Measurements from ENCODE around the gene TMCC3. TPM values are rescaled to one million over a fixed set of nuclear protein-coding genes. Genes with fewer than 3 reads are reported as not detected.

TMCC3 gene
- total RNA-seq, 1 donor from 2014 or later, result 0.65 TPM

DNA sequence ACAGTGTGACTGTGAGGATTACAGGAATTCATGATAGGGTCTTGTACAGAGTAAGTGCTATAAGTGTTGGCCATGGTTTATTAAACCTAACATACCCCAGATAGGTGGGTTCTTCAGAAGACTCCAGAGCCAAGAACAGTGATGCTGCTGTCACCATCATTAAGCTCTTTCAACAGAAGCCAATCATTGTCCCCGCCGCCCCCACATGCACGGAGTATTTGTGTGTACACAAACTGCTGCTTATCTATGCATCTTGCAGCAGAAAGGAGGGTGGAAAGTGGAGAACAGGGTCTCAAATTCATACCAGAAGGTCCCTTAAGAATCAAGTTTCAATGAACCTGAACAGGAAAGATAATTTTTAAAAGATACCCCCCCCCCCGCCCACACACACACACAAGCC is 51.2 kb downstream of the TMCC3 start:
- H3K27ac Mint-ChIP-seq (ENCODE audit: unreplicated experiment), result no peak overlapping the region
- H3K27me3 Mint-ChIP-seq (ENCODE audit: low read depth), result peaks cover 5% of the 10 kb centered on the region
- no peaks in the 10 kb centered on the region for H3K36me3 Mint-ChIP-seq (ENCODE audit: low read depth)
- H3K9me3 Mint-ChIP-seq (ENCODE audit: low read depth), result no peaks in the 10 kb centered on the region
- no peak for TF ChIP-seq CTCF (IDR thresholded peaks at IDR 0.05)
- no peak overlapping the region for H3K4me3 Mint-ChIP-seq (ENCODE audit: unreplicated experiment)
- H3K4me1 Mint-ChIP-seq (ENCODE audit: low read depth), result no peaks in the 10 kb centered on the region
- DNase-seq (ENCODE audit: low spot score), result no peak

DNA sequence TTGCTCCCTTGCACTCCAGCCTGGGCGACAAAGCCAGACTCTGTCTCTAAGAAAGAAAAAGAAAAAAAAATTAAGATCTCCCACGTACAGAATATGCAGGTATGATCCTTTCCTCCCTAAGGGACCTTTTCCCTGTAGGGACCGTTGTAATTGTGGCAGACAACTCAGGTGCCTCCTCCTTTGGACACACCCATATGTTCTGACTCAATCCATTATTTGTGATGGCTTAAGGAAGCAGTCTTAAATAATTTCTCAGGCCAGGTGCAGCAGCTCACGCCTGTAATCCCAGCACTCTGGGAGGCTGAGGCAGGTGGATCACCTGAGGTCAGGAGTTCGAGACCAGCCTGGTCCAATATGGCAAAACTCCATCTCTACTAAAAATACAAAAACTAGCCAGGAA is 53.1 kb downstream of the TMCC3 start:
- no peaks in the 10 kb centered on the region for H3K36me3 Mint-ChIP-seq (ENCODE audit: low read depth)
- no peak overlapping the region for H3K27ac Mint-ChIP-seq (ENCODE audit: unreplicated experiment)
- H3K4me1 Mint-ChIP-seq (ENCODE audit: low read depth), result no peaks in the 10 kb centered on the region
- no peak overlapping the region for H3K4me3 Mint-ChIP-seq (ENCODE audit: unreplicated experiment)
- no peak for TF ChIP-seq CTCF (IDR thresholded peaks at IDR 0.05)
- peaks cover 5% of the 10 kb centered on the region for H3K27me3 Mint-ChIP-seq (ENCODE audit: low read depth)
- DNase-seq (ENCODE audit: low spot score), result no peak
- no peaks in the 10 kb centered on the region for H3K9me3 Mint-ChIP-seq (ENCODE audit: low read depth)

- no peak overlapping the region for H3K4me3 Mint-ChIP-seq (ENCODE audit: unreplicated experiment)
- no peaks in the 10 kb centered on the region for H3K4me1 Mint-ChIP-seq (ENCODE audit: low read depth)
- no peaks in the 10 kb centered on the region for H3K9me3 Mint-ChIP-seq (ENCODE audit: low read depth)
- peaks cover 5% of the 10 kb centered on the region for H3K27me3 Mint-ChIP-seq (ENCODE audit: low read depth)
- H3K27ac Mint-ChIP-seq (ENCODE audit: unreplicated experiment), result no peak overlapping the region
- DNase-seq (ENCODE audit: low spot score), result no peak
- no peak for TF ChIP-seq CTCF (IDR thresholded peaks at IDR 0.05)
- H3K36me3 Mint-ChIP-seq (ENCODE audit: low read depth), result no peaks in the 10 kb centered on the region
Observed at GRCh38 chr12:94596596-94596995, 53.8 kb downstream of the TMCC3 start.

- TF ChIP-seq CTCF (IDR thresholded peaks at IDR 0.05), result no peak
- no peaks in the 10 kb centered on the region for H3K36me3 Mint-ChIP-seq (ENCODE audit: low read depth)
- H3K4me1 Mint-ChIP-seq (ENCODE audit: low read depth), result no peaks in the 10 kb centered on the region
- no peak overlapping the region for H3K27ac Mint-ChIP-seq (ENCODE audit: unreplicated experiment)
- no peaks in the 10 kb centered on the region for H3K9me3 Mint-ChIP-seq (ENCODE audit: low read depth)
- no peak for DNase-seq (ENCODE audit: low spot score)
- peaks cover 12% of the 10 kb centered on the region for H3K27me3 Mint-ChIP-seq (ENCODE audit: low read depth)
- H3K4me3 Mint-ChIP-seq (ENCODE audit: unreplicated experiment), result no peak overlapping the region
Observed at GRCh38 chr12:94595152-94595551, 55.2 kb downstream of the TMCC3 start.

DNA sequence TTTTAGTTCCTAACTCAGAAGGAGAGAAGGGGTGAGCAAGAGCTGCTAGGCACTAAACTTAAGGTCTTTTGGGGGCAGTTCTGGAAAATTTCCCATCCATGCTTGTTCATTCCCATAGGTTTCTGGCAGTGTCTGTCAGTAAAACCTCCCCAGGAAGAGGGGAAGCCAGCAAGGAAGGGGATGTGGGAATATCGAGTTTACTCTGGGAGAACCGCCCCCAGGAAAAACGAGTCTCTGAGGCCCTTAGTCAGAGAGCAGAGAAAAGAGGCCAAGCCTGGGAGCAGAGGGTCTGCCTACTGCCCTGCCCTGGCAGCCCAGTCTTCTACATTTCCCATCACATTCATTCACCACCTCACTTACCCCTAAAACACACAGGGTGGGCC is 55.9 kb downstream of the TMCC3 start:
- H3K36me3 Mint-ChIP-seq (ENCODE audit: low read depth), result no peaks in the 10 kb centered on the region
- no peak overlapping the region for H3K4me3 Mint-ChIP-seq (ENCODE audit: unreplicated experiment)
- H3K27ac Mint-ChIP-seq (ENCODE audit: unreplicated experiment), result no peak overlapping the region
- no peak for TF ChIP-seq CTCF (IDR thresholded peaks at IDR 0.05)
- no peak for DNase-seq (ENCODE audit: low spot score)
- H3K27me3 Mint-ChIP-seq (ENCODE audit: low read depth), result peaks cover 12% of the 10 kb centered on the region
- H3K9me3 Mint-ChIP-seq (ENCODE audit: low read depth), result no peaks in the 10 kb centered on the region
- no peaks in the 10 kb centered on the region for H3K4me1 Mint-ChIP-seq (ENCODE audit: low read depth)
